Lower lobe of right lung (tissue), 2 donors: Measurements from ENCODE around the gene NAP1L4. TPM values are rescaled to one million over a fixed set of nuclear protein-coding genes. Genes with fewer than 3 reads are reported as not detected.
A peak's percentile ranks its signal among the peaks of the same experiment; 100 is the strongest.
"Not testable (repeated sequence)": the region's sequence is repeated elsewhere in the genome, so short reads cannot be mapped to it uniquely, and the experiment has no call there.

ENCODE experiments used
- ATAC-seq, 2 donors: fragments of 200-7000 bp; cut with Tn5 transposase; one replicate each; pipeline ENCODE4 v1.9.1; 2020 to 2022; ENCODE audit warnings: mild to moderate bottlenecking in 2 of 2, moderate library complexity in 2 of 2
- DNase-seq: peaks from one replicate; pipeline ENCODE4 v3.0.0-alpha.2; 2020
- H3K27ac ChIP-seq: fragments of 200-600 bp; one replicate; pipeline ENCODE4 v1.8.0; 2022
- H3K27me3 ChIP-seq: fragments of 200-600 bp; one replicate; pipeline ENCODE4 v1.8.0; 2022; ENCODE audit warnings: low read depth
- H3K36me3 ChIP-seq: fragments of 200-600 bp; one replicate; pipeline ENCODE4 v1.8.0; 2022; ENCODE audit warnings: mild to moderate bottlenecking
- H3K4me1 ChIP-seq: fragments of 200-600 bp; one replicate; pipeline ENCODE4 v1.8.0; 2022
- H3K4me3 ChIP-seq: fragments of 200-600 bp; one replicate; pipeline ENCODE4 v1.8.0; 2022; ENCODE audit warnings: mild to moderate bottlenecking
- H3K9me3 ChIP-seq: fragments of 200-600 bp; one replicate; pipeline ENCODE4 v1.8.0; 2022
- CTCF ChIP-seq: fragments of 200-600 bp; IDR thresholded peaks from one replicate; pipeline ENCODE4 v1.8.0; 2022; ENCODE audit warnings: antibody characterized with exemption, mild to moderate bottlenecking
- intact Hi-C: fragments of 100-400 bp; cut with DNase I; formaldehyde crosslinking; loops from one replicate; pipeline ENCODE4 v1.11.0; 2022
- total RNA-seq: library from RNA; stranded (reverse); fragmentation: NEBNext Ultra II Directional; extraction: Animal tissue kit (Norgen Biotek cat#: 25700); gene quantifications from one replicate; pipeline ENCODE4 v1.2.1, GENCODE V29; 2021
- donor health status: DM: no; HTN: yes; CAD: no; lungs with severe emphysema.

The NAP1L4 gene
- total RNA-seq, 1 donor from 2014 or later = 96.8 TPM

- Histone ChIP-seq H3K4me3 (no peak overlapping the region), H3K9me3 (peaks cover 6% of the 10 kb centered on the region), H3K36me3 (peaks cover 17% of the 10 kb centered on the region), H3K27ac (peak overlapping the region; percentile 53), H3K27me3 (no peaks in the 10 kb centered on the region), H3K4me1 (peaks cover 35% of the 10 kb centered on the region)
- ATAC-seq (peak; percentile 58 to 75), DNase-seq (peak; percentile 71)
- intact Hi-C loops = no loop called here
- no peak for TF ChIP-seq CTCF
These were observed 51.8 kb downstream of the NAP1L4 start for GRCh38 chr11:2940147-2940920.

- H3K36me3 ChIP-seq, H3K27ac ChIP-seq, H3K9me3 ChIP-seq, H3K4me3 ChIP-seq, ATAC-seq, intact Hi-C loops, DNase-seq, H3K27me3 ChIP-seq: not testable (repeated sequence)
- peaks cover 19% of the 10 kb centered on the region for H3K4me1 ChIP-seq
These were observed 53.4 kb downstream of the NAP1L4 start for GRCh38 chr11:2938458-2939418.

- intact Hi-C loops, H3K9me3 ChIP-seq, ATAC-seq, H3K27me3 ChIP-seq, H3K4me3 ChIP-seq, DNase-seq, H3K36me3 ChIP-seq, H3K27ac ChIP-seq: not testable (repeated sequence)
- H3K4me1 ChIP-seq = peaks cover 19% of the 10 kb centered on the region
These were observed 54.3 kb downstream of the NAP1L4 start for GRCh38 chr11:2937641-2938457.

GRCh38 chr11:2934611-2935239 is 57.4 kb downstream of the NAP1L4 start:
- intact Hi-C loops = no loop called here
- TF ChIP-seq CTCF = no peak
- Histone ChIP-seq H3K27me3 (no peaks in the 10 kb centered on the region), H3K27ac (no peak overlapping the region), H3K36me3 (no peaks in the 10 kb centered on the region), H3K4me3 (no peak overlapping the region), H3K9me3 (peaks cover 6% of the 10 kb centered on the region), H3K4me1 (peaks cover 17% of the 10 kb centered on the region)
- DNase-seq (no peak), ATAC-seq (no peak)

GRCh38 chr11:2934021-2934550 is 58.0 kb downstream of the NAP1L4 start:
- ATAC-seq (no peak), DNase-seq (no peak)
- peak overlapping the region; percentile 41 for H3K27ac ChIP-seq
- H3K4me3 ChIP-seq = no peak overlapping the region
- TF ChIP-seq CTCF = no peak
- intact Hi-C loops = no loop called here
- peaks cover 21% of the 10 kb centered on the region for H3K4me1 ChIP-seq
- H3K36me3 ChIP-seq = no peaks in the 10 kb centered on the region
- H3K9me3 ChIP-seq = peaks cover 6% of the 10 kb centered on the region
- no peaks in the 10 kb centered on the region for H3K27me3 ChIP-seq
